GM12801 (cell line): Measurements from ENCODE around the gene FLRT1.

Source experiments
- TF ChIP-seq, protein P1 (sequence below): IDR thresholded peaks from one replicate; pipeline ENCODE4 v1.5.1; 2011; ENCODE audit warnings: control low read depth; ENCODE audit not compliant: insufficient read length; ENCODE audit errors: extremely low read depth

FLRT1 gene

DNA sequence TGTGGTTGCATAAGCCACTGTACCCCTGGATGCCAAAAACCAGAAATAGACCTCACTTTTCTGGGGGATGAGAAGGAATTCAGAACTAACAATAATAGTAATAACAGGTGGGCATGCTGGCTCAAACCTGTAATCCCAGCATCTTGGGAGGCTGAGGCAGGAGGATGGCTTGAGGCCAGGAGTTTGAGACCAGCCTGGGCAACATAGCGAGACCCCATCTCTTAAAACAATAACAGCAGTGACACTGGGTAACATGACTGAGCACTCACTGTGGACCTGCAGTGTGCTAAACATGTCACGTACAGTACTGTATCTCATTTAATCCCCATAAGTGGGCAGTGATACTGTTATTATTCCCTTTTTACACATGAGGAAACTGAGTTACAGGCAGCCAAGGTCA is 10.0 kb downstream of the FLRT1 start:
- TF ChIP-seq, protein P1, sequence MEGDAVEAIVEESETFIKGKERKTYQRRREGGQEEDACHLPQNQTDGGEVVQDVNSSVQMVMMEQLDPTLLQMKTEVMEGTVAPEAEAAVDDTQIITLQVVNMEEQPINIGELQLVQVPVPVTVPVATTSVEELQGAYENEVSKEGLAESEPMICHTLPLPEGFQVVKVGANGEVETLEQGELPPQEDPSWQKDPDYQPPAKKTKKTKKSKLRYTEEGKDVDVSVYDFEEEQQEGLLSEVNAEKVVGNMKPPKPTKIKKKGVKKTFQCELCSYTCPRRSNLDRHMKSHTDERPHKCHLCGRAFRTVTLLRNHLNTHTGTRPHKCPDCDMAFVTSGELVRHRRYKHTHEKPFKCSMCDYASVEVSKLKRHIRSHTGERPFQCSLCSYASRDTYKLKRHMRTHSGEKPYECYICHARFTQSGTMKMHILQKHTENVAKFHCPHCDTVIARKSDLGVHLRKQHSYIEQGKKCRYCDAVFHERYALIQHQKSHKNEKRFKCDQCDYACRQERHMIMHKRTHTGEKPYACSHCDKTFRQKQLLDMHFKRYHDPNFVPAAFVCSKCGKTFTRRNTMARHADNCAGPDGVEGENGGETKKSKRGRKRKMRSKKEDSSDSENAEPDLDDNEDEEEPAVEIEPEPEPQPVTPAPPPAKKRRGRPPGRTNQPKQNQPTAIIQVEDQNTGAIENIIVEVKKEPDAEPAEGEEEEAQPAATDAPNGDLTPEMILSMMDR: no peak

GRCh38 chr11:64048042-64048854 is 12.5 kb downstream of the FLRT1 start:
- TF ChIP-seq, protein P1: no peak

- TF ChIP-seq, protein P1: no peak
Measured at GRCh38 chr11:64049509-64049908, 13.8 kb downstream of the FLRT1 start.

- TF ChIP-seq, protein P1: no peak
Measured at GRCh38 chr11:64051297-64051696, 15.6 kb downstream of the FLRT1 start.

DNA sequence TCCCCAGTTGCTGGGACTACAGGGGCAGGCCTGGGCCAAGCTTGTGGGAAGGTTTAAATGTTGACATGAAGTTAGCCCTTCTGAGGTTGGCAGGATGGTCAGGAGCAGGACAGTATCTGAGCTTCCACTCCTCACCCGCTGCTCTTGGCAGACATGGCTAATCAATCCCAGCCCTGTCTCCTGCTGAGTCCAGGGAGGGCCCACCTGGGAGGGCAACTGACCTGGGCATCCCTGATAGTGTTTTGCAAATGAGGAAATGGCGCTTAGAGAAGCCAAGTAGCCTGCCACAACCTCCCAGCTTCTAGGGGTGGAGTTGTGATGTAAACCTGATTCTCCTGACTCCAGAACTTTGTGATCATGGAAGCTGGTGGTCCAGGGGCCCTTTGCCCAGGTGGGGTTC is 16.7 kb downstream of the FLRT1 start:
- TF ChIP-seq, protein P1: no peak

DNA sequence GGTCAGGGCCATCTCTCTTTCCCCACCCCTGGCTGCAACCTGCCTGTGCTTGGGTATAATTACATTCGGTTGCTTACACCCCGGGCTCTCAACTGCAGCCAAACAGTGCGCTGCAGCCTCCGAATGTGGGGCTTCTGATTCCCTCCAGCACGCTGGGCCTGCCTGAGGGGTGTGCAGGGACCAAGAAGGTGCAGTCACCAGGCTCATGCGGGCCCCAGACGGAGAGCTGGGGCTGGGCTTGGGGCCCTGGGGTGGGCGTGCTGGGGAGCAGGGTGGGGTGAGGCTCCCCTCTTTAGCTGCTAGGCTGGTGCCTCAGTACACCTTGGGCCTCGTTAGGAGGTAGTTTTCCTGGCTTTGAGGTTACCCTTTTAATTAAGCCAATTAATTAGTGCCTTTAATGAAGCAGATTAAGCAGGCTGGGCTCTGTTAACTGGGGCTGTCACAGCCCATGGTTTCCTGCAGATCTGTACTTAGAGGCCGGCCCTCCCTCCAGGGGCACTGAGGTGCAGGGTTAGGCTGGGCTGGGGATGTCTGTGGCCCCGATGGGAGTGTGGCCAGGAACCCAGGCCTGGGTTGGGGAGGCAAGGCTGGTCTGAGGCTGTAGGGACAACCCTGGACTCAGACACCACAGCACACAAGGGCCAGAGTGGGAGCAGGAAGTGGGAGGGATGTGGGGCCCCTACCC is 17.3 kb downstream of the FLRT1 start:
- TF ChIP-seq, protein P1: no peak

GRCh38 chr11:64053699-64054098 is 18.0 kb downstream of the FLRT1 start:
- TF ChIP-seq, protein P1: no peak
